Parathyroid adenoma (tissue), 2 donors: ENCODE measurements around the gene SLC44A3.
A peak's percentile ranks its signal among the peaks of the same experiment; 100 is the strongest.

Source experiments
- H2AFZ ChIP-seq: fragments of 300-600 bp; sonication (generic); one replicate; pipeline ENCODE4 v1.7.0; 2017; ENCODE audit warnings: antibody characterized with exemption, mild to moderate bottlenecking
- H3K27ac ChIP-seq: fragments of 300-600 bp; sonication (generic); one replicate; pipeline ENCODE4 v1.7.0; 2017
- H3K27me3 ChIP-seq: fragments of 300-600 bp; sonication (generic); one replicate; pipeline ENCODE4 v1.7.0; 2017; ENCODE audit warnings: low read length; ENCODE audit not compliant: control insufficient read depth, insufficient read depth
- H3K36me3 ChIP-seq: fragments of 300-600 bp; sonication (generic); one replicate; pipeline ENCODE4 v1.7.0; 2017; ENCODE audit warnings: low read length; ENCODE audit not compliant: control insufficient read depth, insufficient read depth
- H3K4me1 ChIP-seq: fragments of 300-600 bp; sonication (generic); one replicate; pipeline ENCODE4 v1.7.0; 2017; ENCODE audit warnings: control low read depth
- H3K4me2 ChIP-seq: fragments of 300-600 bp; sonication (generic); one replicate; pipeline ENCODE4 v1.7.0; 2017; ENCODE audit warnings: low read length
- H3K4me3 ChIP-seq: fragments of 300-600 bp; sonication (generic); one replicate; pipeline ENCODE4 v1.7.0; 2017; ENCODE audit warnings: low read depth, low read length
- H3K79me2 ChIP-seq: fragments of 300-600 bp; sonication (generic); one replicate; pipeline ENCODE4 v1.7.0; 2017; ENCODE audit warnings: control low read depth
- H3K9ac ChIP-seq: fragments of 300-600 bp; sonication (generic); one replicate; pipeline ENCODE4 v1.7.0; 2017; ENCODE audit warnings: mild to moderate bottlenecking
- H3K9me3 ChIP-seq: fragments of 300-600 bp; sonication (generic); one replicate; pipeline ENCODE4 v1.7.0; 2017; ENCODE audit warnings: low read length; ENCODE audit not compliant: control insufficient read depth
- TF ChIP-seq, protein P1 (sequence below): fragments of 300-600 bp; sonication (generic); IDR thresholded peaks from one replicate; pipeline ENCODE4 v1.7.0; 2017; ENCODE audit warnings: antibody characterized with exemption, mild to moderate bottlenecking
- donor health status: primary hyperparathyroidism.

The SLC44A3 gene

DNA sequence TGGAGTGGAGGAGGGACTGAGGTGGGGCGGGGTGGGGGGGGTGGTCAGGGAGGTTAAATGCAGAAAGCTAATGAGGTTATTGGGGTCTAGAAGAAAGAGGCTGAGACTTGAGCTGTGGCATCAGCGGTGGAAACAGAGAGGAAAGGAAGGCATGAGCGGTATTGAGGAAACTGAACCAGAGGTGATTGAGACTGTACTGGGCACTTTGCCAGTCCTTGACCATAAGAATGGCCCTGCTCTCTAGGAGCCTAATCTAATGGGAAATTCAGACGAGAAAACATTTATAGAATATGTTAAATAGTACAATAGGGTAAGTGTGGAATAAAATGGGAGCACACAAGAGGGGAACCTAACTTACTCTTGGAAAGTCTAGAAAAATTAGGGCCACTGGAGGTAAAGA lies 23.7 kb downstream of the SLC44A3 start:
- Histone ChIP-seq H3K4me1 (no peaks in the 10 kb centered on the region), H3K4me3 (no peak overlapping the region), H3K36me3 (no peaks in the 10 kb centered on the region), H3K9me3 (no peaks in the 10 kb centered on the region), H3K4me2 (no peak overlapping the region), H3K27ac (no peak overlapping the region), H2AFZ (no peak overlapping the region), H3K27me3 (no peaks in the 10 kb centered on the region), H3K9ac (no peak overlapping the region), H3K79me2 (no peaks in the 10 kb centered on the region)
- TF ChIP-seq, protein P1, sequence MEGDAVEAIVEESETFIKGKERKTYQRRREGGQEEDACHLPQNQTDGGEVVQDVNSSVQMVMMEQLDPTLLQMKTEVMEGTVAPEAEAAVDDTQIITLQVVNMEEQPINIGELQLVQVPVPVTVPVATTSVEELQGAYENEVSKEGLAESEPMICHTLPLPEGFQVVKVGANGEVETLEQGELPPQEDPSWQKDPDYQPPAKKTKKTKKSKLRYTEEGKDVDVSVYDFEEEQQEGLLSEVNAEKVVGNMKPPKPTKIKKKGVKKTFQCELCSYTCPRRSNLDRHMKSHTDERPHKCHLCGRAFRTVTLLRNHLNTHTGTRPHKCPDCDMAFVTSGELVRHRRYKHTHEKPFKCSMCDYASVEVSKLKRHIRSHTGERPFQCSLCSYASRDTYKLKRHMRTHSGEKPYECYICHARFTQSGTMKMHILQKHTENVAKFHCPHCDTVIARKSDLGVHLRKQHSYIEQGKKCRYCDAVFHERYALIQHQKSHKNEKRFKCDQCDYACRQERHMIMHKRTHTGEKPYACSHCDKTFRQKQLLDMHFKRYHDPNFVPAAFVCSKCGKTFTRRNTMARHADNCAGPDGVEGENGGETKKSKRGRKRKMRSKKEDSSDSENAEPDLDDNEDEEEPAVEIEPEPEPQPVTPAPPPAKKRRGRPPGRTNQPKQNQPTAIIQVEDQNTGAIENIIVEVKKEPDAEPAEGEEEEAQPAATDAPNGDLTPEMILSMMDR: no peak

DNA sequence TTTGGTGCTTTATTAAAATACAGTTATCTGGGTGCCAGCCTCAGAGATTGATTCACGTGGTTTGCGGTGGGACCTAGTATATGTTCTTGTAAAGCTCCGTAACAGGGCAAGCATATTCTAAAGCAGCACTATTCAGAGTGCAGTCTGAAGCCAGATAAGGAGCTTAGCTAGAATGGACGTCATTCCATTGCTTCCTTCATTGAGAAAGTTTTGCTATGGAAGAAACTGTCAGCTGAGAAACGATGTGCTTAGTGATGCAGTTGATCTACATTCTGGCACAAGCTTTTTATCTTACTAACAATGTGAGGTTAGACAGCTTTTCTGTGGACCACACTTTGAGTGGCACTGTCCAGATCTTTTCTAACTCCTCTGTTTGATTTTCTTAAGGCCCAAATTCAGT lies 26.2 kb downstream of the SLC44A3 start:
- no peak overlapping the region for H3K4me2 ChIP-seq
- no peak overlapping the region for H3K9ac ChIP-seq
- no peaks in the 10 kb centered on the region for H3K9me3 ChIP-seq
- no peak overlapping the region for H3K27ac ChIP-seq
- H3K4me3 ChIP-seq: no peak overlapping the region
- H3K36me3 ChIP-seq: no peaks in the 10 kb centered on the region
- H2AFZ ChIP-seq: no peak overlapping the region
- H3K79me2 ChIP-seq: no peaks in the 10 kb centered on the region
- no peaks in the 10 kb centered on the region for H3K4me1 ChIP-seq
- TF ChIP-seq, protein P1: no peak
- H3K27me3 ChIP-seq: no peaks in the 10 kb centered on the region

DNA sequence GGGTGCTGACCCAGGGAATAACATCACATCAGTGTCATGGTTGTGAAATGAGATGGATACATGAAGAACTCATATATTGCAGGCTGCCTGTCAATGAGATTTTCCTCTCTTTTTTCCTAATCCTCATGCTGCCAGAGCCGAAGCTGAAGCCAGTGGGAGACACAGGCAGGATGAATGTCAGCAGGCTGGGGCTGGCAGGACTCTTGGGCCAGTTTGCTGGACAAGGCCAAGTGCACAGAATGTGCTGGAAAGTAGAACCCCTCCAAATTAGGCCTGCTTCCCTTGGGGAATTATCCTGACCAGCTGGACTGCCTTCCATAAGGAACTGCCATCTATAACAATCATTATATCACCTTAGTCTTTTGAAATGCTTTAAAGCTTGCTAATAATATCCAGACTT lies 31.4 kb downstream of the SLC44A3 start:
- no peak overlapping the region for H2AFZ ChIP-seq

DNA sequence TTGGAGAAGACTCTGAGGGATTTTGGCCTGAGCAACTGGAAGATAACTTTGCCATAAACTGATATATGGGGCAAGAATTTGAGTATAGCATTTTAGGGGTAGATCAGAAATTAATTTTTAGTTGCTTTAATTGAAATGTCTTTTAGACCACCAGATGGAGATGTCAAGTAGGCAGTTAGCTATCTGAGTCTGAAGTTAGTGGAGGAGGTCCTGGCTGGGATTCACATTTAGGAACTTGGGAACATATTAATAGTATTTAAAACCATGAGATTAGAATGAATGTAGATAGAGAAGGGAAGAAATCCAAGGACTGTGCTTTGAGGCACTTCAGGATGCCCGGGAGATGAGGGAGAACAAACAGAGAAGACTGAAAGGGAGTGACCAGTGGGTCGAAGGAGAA lies 32.6 kb downstream of the SLC44A3 start:
- no peak overlapping the region for H2AFZ ChIP-seq
- H3K9me3 ChIP-seq: no peaks in the 10 kb centered on the region
- H3K4me2 ChIP-seq: no peak overlapping the region
- H3K9ac ChIP-seq: no peak overlapping the region
- no peak overlapping the region for H3K4me3 ChIP-seq
- no peak overlapping the region for H3K27ac ChIP-seq
- no peaks in the 10 kb centered on the region for H3K79me2 ChIP-seq
- no peaks in the 10 kb centered on the region for H3K27me3 ChIP-seq
- TF ChIP-seq, protein P1: no peak
- H3K4me1 ChIP-seq: no peaks in the 10 kb centered on the region
- no peaks in the 10 kb centered on the region for H3K36me3 ChIP-seq

More for the DNA sequence above, 31.4 kb downstream of the SLC44A3 start:
- Histone ChIP-seq H3K27ac (no peak overlapping the region), H3K36me3 (no peaks in the 10 kb centered on the region), H3K4me2 (no peak overlapping the region), H3K79me2 (no peaks in the 10 kb centered on the region), H3K9me3 (no peaks in the 10 kb centered on the region), H3K4me3 (no peak overlapping the region), H3K27me3 (no peaks in the 10 kb centered on the region), H3K9ac (no peak overlapping the region), H3K4me1 (no peaks in the 10 kb centered on the region)
- TF ChIP-seq, protein P1: no peak

DNA sequence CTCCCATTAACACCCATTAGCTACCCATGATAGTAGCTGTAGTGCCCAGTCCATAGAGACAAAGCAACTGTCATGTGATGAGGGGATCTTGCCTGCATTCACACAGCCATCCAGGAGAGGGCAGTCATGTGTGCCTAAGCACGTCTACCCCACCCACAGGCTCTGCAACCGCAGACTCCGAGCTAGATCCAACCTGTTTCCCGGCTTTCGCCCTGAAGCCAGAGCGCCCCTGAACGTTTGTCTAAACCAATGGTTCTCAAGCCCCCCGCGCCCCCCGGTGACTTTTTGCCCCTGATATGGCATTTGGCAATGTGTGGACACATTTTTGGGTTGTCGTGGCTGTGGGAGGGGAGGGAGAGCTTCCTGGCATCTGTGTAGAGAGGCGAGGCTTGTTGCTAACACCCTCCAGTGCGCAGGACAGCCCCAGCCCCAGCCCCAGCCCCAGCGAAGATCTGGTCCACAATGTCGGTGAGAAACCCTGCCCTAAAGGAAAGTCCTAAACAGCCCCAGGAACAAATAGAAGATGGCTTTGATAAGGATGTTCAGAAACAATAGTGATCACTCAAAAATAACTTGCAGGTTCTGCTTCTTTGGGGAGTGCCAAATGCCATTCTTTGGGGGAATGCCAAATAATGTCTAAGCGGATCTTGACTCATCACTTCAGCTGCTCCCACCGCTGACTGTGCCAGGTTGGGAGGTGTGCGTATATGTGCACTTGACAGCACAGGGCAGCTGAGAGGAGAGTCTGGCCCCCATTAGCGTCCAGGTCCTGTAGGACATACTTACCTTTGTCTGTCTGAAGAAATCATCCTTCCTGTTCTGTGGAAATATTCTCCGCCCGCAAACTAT lies 34.5 kb downstream of the SLC44A3 start:
- Histone ChIP-seq H3K9me3 (no peaks in the 10 kb centered on the region), H3K4me3 (peak overlapping the region; percentile 34), H3K36me3 (no peaks in the 10 kb centered on the region), H3K4me2 (peak overlapping the region; percentile 64), H2AFZ (peak overlapping the region; percentile 68), H3K27ac (no peak overlapping the region), H3K9ac (no peak overlapping the region), H3K27me3 (no peaks in the 10 kb centered on the region), H3K79me2 (no peaks in the 10 kb centered on the region), H3K4me1 (no peaks in the 10 kb centered on the region)
- TF ChIP-seq, protein P1: peak; percentile 74
